Gastroesophageal sphincter (tissue), 4 donors: ENCODE data around the gene VPS18. TPM values are rescaled to one million over a fixed set of nuclear protein-coding genes. Genes with fewer than 3 reads are reported as not detected.
"Not testable (repeated sequence)": the region's sequence is repeated elsewhere in the genome, so short reads cannot be mapped to it uniquely, and the experiment has no call there.

Experiments
- ATAC-seq: fragments of 150-250 bp; one replicate; pipeline ENCODE4 v1.9.1; 2016; ENCODE audit warnings: mild to moderate bottlenecking, moderate library complexity
- H3K27ac ChIP-seq, 4 donors: fragments of 200-600 bp; sonication (generic) in 3 of 4; 1 replicate in 3 of 4; 2 replicates in 1 of 4; pipeline ENCODE4 v1.5.1; 2016 to 2019
- H3K27me3 ChIP-seq: fragments of 200-600 bp; sonication (generic); one replicate; pipeline ENCODE4 v1.5.1; 2019
- H3K36me3 ChIP-seq, 2 donors: fragments of 200-600 bp; sonication (generic); one replicate each; pipeline ENCODE4 v1.5.1; 2019; ENCODE audit warnings: control low read depth in 1 of 2
- H3K4me1 ChIP-seq, 3 donors: fragments of 200-600 bp; sonication (generic); 1 replicate in 2 of 3; 2 replicates in 1 of 3; pipeline ENCODE4 v1.5.1; 2016 to 2019; ENCODE audit warnings: control low read depth in 2 of 3
- H3K4me3 ChIP-seq, 2 donors: fragments of 200-600 bp; sonication (generic); one replicate each; pipeline ENCODE4 v1.5.1; 2019; ENCODE audit warnings: mild to moderate bottlenecking in 1 of 2, moderate library complexity in 1 of 2
- H3K9me3 ChIP-seq, 3 donors: fragments of 200-600 bp; sonication (generic); one replicate each; pipeline ENCODE4 v1.5.1; 2017 to 2019; ENCODE audit warnings: control low read depth in 2 of 3
- EP300 ChIP-seq: sonication (generic); formaldehyde crosslinking; IDR thresholded peaks from one replicate; pipeline ENCODE4 v1.6.1; 2017; ENCODE audit warnings: antibody characterized with exemption, mild to moderate bottlenecking
- POLR2A ChIP-seq, 2 donors: fragments of 450-650 bp; IDR thresholded peaks; one replicate each; pipeline ENCODE4 v1.6.1; 2017; ENCODE audit warnings: antibody characterized with exemption in 2 of 2, mild to moderate bottlenecking in 2 of 2, moderate library complexity in 1 of 2
- POLR2AphosphoS5 ChIP-seq: sonication (generic); formaldehyde crosslinking; IDR thresholded peaks from one replicate; pipeline ENCODE4 v1.6.1; 2017; ENCODE audit warnings: antibody characterized with exemption
- WGBS, 2 donors: methylation state at CpG; one replicate each; pipeline ENCODE4 v1.1.5; 2018; ENCODE audit warnings: low coverage in 1 of 2; 5-methylcytosine and 5-hydroxymethylcytosine counted together
- total RNA-seq, 4 donors: library from RNA; depleted of rRNA; stranded (reverse); fragments of >200 nt; gene quantifications; one replicate each; pipeline ENCODE4 v1.1.0, GENCODE V29; 2016
- TF ChIP-seq, protein P1 (sequence below), 4 experiments: fragments of 200-600 bp in 2 of 4; fragments of 450-650 bp in 2 of 4; sonication (generic) in 1 of 4; IDR thresholded peaks; one replicate each; pipeline ENCODE4 v1.5.1; 2017 to 2019; ENCODE audit warnings: antibody characterized with exemption in 4 of 4, mild to moderate bottlenecking in 2 of 4, moderate library complexity in 2 of 4

Gene VPS18
- total RNA-seq, 4 donors from 2014 or later: 24.6 to 36.3 (median 29.9) TPM

DNA sequence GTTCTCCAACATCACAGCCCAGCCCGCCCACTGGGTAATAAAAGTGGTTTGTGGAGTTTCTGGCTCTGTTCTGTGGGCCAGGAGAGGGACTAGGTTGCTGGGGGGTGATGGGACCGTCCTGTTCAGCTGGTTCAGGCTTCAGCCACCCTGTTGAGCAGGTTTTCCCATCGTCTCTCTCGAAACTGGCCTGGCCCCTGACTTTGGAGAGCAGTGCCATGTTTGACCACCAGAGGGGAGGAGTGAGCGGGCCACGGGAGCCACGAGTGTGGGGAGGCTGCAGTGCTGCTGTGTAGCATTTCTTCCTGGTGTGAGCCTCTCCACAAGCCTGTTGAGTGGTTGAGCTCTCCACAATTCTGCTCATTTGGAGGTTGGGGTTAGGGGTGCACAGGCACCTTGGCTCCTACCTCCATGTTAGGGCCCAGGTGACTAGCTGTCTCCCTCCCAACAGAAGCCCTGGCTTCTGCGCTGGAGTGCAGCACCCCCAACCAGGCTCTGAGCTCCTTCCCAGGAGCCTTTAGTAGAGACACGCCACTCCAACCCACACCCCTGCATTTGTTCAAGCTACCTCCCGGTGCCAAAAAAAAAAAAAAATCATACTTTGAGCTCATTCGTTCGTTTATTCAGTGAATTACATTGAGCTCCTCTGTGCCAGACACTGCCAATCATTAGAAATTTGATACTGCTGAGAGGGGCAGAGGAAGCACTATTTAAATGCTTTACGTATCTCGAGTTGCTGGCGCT, 36.5 kb upstream of the VPS18 start:
- H3K4me3 ChIP-seq: no peak overlapping the region
- H3K36me3 ChIP-seq: no peaks in the 10 kb centered on the region
- TF ChIP-seq, protein P1, sequence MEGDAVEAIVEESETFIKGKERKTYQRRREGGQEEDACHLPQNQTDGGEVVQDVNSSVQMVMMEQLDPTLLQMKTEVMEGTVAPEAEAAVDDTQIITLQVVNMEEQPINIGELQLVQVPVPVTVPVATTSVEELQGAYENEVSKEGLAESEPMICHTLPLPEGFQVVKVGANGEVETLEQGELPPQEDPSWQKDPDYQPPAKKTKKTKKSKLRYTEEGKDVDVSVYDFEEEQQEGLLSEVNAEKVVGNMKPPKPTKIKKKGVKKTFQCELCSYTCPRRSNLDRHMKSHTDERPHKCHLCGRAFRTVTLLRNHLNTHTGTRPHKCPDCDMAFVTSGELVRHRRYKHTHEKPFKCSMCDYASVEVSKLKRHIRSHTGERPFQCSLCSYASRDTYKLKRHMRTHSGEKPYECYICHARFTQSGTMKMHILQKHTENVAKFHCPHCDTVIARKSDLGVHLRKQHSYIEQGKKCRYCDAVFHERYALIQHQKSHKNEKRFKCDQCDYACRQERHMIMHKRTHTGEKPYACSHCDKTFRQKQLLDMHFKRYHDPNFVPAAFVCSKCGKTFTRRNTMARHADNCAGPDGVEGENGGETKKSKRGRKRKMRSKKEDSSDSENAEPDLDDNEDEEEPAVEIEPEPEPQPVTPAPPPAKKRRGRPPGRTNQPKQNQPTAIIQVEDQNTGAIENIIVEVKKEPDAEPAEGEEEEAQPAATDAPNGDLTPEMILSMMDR (IDR thresholded peaks at IDR 0.05): peak in 3 of 4 experiments; percentile 90 to 98 (median 92)
- no peak for TF ChIP-seq POLR2A (IDR thresholded peaks at IDR 0.05)
- TF ChIP-seq EP300: no peak
- H3K4me1 ChIP-seq: peaks cover 0 to 9% (median 0%) of the 10 kb centered on the region in 3 donors
- no peaks in the 10 kb centered on the region for H3K9me3 ChIP-seq
- no peak overlapping the region for H3K27ac ChIP-seq
- H3K27me3 ChIP-seq: peaks cover 52% of the 10 kb centered on the region
- 33 to 41% methylated on average over 3 to 7 of the region's 15 CpGs for WGBS, 2 donors
- peak; percentile 92 for ATAC-seq

DNA sequence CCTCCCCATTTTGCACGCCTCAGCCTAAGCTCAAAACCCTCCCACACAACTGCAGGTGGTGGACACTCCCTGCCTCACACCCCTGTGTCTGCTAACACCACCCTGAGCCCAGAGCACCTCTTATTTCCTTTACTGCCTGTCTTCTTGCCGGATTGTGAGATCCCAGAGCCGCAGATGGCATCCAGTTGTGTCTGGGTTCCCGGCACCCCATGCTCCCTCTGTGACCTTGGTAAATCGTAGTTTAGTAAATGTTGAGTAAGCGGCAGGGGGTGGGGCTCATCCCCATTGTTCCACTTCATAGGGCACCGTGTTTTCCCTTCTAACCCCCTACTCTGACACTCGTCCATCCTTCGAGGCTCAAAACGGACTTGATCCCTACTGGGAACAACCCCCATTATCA, 35.5 kb upstream of the VPS18 start:
- H3K27ac ChIP-seq: no peak overlapping the region
- WGBS, 2 donors: 60 to 73% methylated on average over 3 to 5 of the region's 10 CpGs
- H3K4me1 ChIP-seq: peaks cover 0 to 9% (median 0%) of the 10 kb centered on the region in 3 donors
- no peaks in the 10 kb centered on the region for H3K36me3 ChIP-seq
- ATAC-seq: no peak
- H3K4me3 ChIP-seq: no peak overlapping the region
- no peaks in the 10 kb centered on the region for H3K9me3 ChIP-seq
- H3K27me3 ChIP-seq: peaks cover 57% of the 10 kb centered on the region
- TF ChIP-seq EP300: no peak
- TF ChIP-seq POLR2A (IDR thresholded peaks at IDR 0.05): no peak
- TF ChIP-seq POLR2AphosphoS5: no peak
- TF ChIP-seq, protein P1 (IDR thresholded peaks at IDR 0.05): no peak

DNA sequence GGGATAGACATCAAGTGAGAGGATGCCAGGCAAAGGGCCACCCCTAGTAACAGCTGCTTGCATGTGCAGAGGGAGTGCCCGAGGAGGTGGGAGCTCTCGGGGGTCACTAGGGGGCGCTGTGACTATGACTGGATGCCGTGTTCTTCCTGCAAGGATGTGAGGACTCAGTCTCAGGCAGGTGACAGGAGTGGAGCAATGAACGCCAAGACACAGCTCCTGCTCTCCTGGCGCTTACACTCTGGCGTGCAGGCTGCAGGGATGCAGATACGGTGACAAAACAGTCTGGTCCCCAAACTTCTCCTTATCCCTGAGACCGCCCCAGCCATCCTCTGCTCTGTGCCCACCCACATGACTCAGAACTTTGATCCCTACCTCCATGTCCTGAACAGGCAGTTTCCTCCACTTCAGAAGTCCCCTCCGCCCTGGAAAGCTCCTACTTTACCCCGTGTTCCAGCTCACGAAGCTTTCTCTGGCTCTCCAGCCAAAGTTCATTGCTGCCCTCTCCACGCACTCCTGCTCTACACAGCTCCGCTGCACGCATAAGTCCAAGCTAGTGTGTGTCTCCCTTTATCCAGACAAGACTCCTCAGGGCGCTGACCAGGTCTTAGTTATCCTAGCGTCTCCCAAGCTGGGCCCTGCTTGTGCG, 34.9 kb upstream of the VPS18 start:
- H3K36me3 ChIP-seq: no peaks in the 10 kb centered on the region
- H3K27ac ChIP-seq: no peak overlapping the region
- H3K9me3 ChIP-seq: no peaks in the 10 kb centered on the region
- 59 to 61% methylated on average over 9 to 14 of the region's 18 CpGs for WGBS, 2 donors
- ATAC-seq: no peak
- H3K4me1 ChIP-seq: peaks cover 0 to 9% (median 0%) of the 10 kb centered on the region in 3 donors
- no peak overlapping the region for H3K4me3 ChIP-seq
- TF ChIP-seq POLR2AphosphoS5: no peak
- TF ChIP-seq, protein P1 (IDR thresholded peaks at IDR 0.05): peak in 3 of 4 experiments; percentile 35 to 70 (median 37)
- H3K27me3 ChIP-seq: peaks cover 60% of the 10 kb centered on the region

DNA sequence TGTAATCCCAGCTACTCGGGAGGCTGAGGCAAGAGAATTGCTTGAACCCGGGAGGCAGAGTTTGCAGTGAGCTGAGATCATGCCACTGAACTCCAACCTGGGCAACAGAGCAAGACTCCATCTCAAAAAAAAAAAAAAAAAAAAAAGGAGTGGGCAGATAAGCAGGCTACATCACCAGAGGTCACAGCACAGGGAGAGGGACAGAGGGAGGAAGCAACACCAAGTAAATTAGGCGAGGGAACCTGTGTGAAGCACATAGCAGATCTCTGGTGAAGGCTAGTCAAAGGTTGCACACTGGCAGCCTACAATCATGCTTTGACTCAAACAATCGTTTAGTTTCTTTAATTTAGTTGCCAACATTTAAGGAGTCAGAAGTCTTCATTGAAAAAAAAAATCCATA, 33.1 kb upstream of the VPS18 start:
- not testable (repeated sequence) for H3K36me3 ChIP-seq, ATAC-seq
- 66 to 89% methylated on average over 1 to 4 of the region's 4 CpGs for WGBS, 2 donors

DNA sequence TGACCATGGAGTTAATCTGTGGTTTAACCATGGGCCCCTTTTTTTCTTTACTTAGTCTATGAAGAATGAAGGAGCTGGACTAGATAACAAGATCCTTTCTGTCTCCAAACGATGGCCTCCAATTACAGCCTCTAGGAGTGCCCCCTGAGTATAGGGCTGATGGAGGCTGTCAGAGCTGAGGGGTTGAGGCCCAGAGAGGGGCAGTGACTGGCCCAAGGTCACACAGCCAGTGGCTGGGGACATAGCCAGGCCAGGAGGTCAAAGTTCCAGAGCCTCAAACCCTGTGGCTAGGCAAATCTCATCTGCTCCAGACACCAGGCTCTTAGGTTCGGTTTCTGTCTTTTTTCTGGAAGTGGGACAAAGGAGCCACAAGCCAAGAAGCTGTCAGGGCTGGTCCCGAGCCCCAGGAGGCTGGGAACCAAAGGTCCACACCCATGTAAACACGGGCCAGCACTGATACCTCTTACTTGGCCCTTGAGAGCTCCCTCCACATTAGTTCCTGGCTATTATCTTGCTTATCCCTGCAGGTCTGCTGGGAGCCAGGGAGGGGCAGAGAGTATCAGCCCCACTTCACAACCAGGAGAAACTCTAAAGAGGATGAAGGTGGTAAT, 30.5 kb upstream of the VPS18 start:
- Histone ChIP-seq H3K4me3 (no peak overlapping the region), H3K4me1 (no peaks in the 10 kb centered on the region), H3K9me3 (no peaks in the 10 kb centered on the region), H3K36me3 (no peaks in the 10 kb centered on the region), H3K27ac (no peak overlapping the region), H3K27me3 (peaks cover 61% of the 10 kb centered on the region)
- TF ChIP-seq POLR2AphosphoS5 (no peak), POLR2A (IDR thresholded peaks at IDR 0.05) (no peak), EP300 (no peak)
- TF ChIP-seq, protein P1 (IDR thresholded peaks at IDR 0.05): no peak
- 20 to 33% methylated on average over 1 to 2 of the region's 4 CpGs for WGBS, 2 donors
- ATAC-seq: no peak

More for the DNA sequence above, 33.1 kb upstream of the VPS18 start:
- H3K4me1 ChIP-seq, H3K9me3 ChIP-seq, H3K4me3 ChIP-seq, H3K27ac ChIP-seq: not testable (repeated sequence)
- H3K27me3 ChIP-seq: peaks cover 65% of the 10 kb centered on the region
